Adrenal gland (tissue), 12 donors: Measurements from ENCODE around the gene MRPS10. TPM values are rescaled to one million over a fixed set of nuclear protein-coding genes. Genes with fewer than 3 reads are reported as not detected.
"Not testable (repeated sequence)": the region's sequence is repeated elsewhere in the genome, so short reads cannot be mapped to it uniquely, and the experiment has no call there.

ENCODE experiments used
- DNase-seq, 7 donors: peaks; one replicate each; pipeline ENCODE4 v3.0.0-alpha.2; 2019 to 2020
- H3K27ac ChIP-seq, 5 donors: fragments of 200-600 bp; sonication (generic) in 4 of 5; 1 replicate in 3 of 5; 2 replicates in 2 of 5; pipeline versions ENCODE4 v1.5.1 to v1.8.0; 2016 to 2020; ENCODE audit warnings: mild to moderate bottlenecking in 1 of 5
- H3K27me3 ChIP-seq: fragments of 200-600 bp; 2 replicates; pipeline ENCODE4 v1.8.0; 2021
- H3K36me3 ChIP-seq, 2 donors: fragments of 200-600 bp; replicated peaks in 1 of 2; 1 replicate in 1 of 2; 2 replicates in 1 of 2; pipeline versions ENCODE4 v1.5.1 to v1.8.0; 2018 to 2022
- H3K4me1 ChIP-seq, 2 donors: fragments of 200-600 bp; replicated peaks in 1 of 2; 1 replicate in 1 of 2; 2 replicates in 1 of 2; pipeline versions ENCODE4 v1.5.1 to v1.8.0; 2018 to 2021
- H3K4me3 ChIP-seq, 4 donors: fragments of 200-600 bp; sonication (generic) in 3 of 4; one replicate each; pipeline ENCODE4 v1.5.1; 2016 to 2018
- H3K9me3 ChIP-seq, 3 donors: fragments of 200-600 bp; sonication (generic) in 1 of 3; replicated peaks in 1 of 3; 1 replicate in 2 of 3; 2 replicates in 1 of 3; pipeline versions ENCODE4 v1.5.1 to v1.8.0; 2016 to 2021
- POLR2A ChIP-seq, 2 donors: fragments of 450-650 bp; IDR thresholded peaks; one replicate each; pipeline ENCODE4 v1.6.1; 2017; ENCODE audit warnings: antibody characterized with exemption in 2 of 2, mild to moderate bottlenecking in 2 of 2, moderate library complexity in 1 of 2
- WGBS, 4 donors: extraction: QIAGEN DNeasy Blood & Tissue Kit in 2 of 4; methylation state at CpG; one replicate each; pipeline versions ENCODE4 v1.1.5 to v1.1.7; 2013 to 2017; 5-methylcytosine and 5-hydroxymethylcytosine counted together
- intact Hi-C, 2 donors: fragments of 100-400 bp; cut with DNase I; formaldehyde crosslinking; loops; one replicate each; pipeline versions ENCODE4 v1.14.1 to v1.15.0; 2022 to 2023
- polyA plus RNA-seq, 3 donors: library from polyadenylated mRNA; stranded (reverse); fragments of 200-250 nt in 2 of 3; fragments of 350-450 nt in 1 of 3; fragmentation: Illumina TruSeq in 1 of 3; extraction: RNeasy Lipid Tissue Mini Kit (QIAGEN cat#74804) in 1 of 3; gene quantifications; one replicate each; pipeline ENCODE4 v1.2.3, GENCODE V29; 2013 to 2014
- total RNA-seq, 9 donors: library from RNA; depleted of rRNA in 4 of 9; stranded (reverse); fragments of >200 nt in 4 of 9; fragments of 120-200 nt in 1 of 9; fragmentation: NEBNext Ultra II Directional in 1 of 9; extraction: Animal tissue kit (Norgen Biotek cat#: 25700) in 1 of 9; gene quantifications; one replicate each; pipeline versions ENCODE4 v1.1.0 to v1.2.4, GENCODE V29; 2013 to 2023
- TF ChIP-seq, protein P1 (sequence below), 6 experiments: fragments of 450-650 bp in 4 of 6; fragments of 200-600 bp in 2 of 6; sonication (generic) in 1 of 6; IDR thresholded peaks; 1 replicate in 5 of 6; 2 replicates in 1 of 6; pipeline versions ENCODE4 v1.5.1 to v1.8.0; 2016 to 2021; ENCODE audit warnings: antibody characterized with exemption in 6 of 6, mild to moderate bottlenecking in 2 of 6, moderate library complexity in 1 of 6
- donor health status: healthy with polysubstance abuse.
- donor health status: Bipolar disorder and iron deficiency.
- donor health status: DM: yes; HTN: yes; CAD: no.
- donor health status: DM: no; HTN: no; CAD: no.
- donor health status: DM: no; HTN: no; CAD: no.
- donor health status: DM: yes; HTN: yes; CAD: no.

Gene MRPS10
- total and polyA plus RNA-seq, 12 donors: 14.7 to 67.4 (median 34.0) TPM

DNA sequence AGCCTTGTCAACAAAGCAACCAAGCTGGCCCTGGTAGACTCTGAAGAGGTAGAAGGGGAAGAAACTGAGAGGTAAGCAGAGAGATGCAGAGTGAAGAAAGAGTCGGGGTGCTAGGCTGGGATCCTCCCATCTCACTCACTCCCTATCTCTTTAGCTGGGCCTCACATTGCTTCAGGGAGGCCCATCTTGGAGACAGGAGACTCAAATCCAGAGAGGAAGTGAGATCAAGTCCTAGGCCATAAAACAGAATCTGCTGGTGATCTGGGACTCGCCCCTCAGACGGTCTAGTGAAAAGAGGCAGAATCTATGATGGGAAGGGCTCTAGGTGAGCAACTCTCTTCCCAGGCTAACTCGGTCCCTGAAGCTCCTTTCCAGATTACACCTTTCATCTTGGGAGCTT lies 22.2 kb downstream of the MRPS10 start:
- Histone ChIP-seq H3K4me3 (no peak overlapping the region), H3K4me1 (peaks cover 0 to 6% of the 10 kb centered on the region in 2 donors), H3K27me3 (no peaks in the 10 kb centered on the region), H3K36me3 (no peaks in the 10 kb centered on the region), H3K27ac (no peak overlapping the region), H3K9me3 (no peaks in the 10 kb centered on the region)
- intact Hi-C loops: no loop called here
- 92 to 93% (median 92%) methylated on average over 4 of the region's 4 CpGs for whole genome bisulfite sequencing, 4 donors
- DNase-seq: no peak
- no peak for TF ChIP-seq POLR2A (IDR thresholded peaks at IDR 0.05)

DNA sequence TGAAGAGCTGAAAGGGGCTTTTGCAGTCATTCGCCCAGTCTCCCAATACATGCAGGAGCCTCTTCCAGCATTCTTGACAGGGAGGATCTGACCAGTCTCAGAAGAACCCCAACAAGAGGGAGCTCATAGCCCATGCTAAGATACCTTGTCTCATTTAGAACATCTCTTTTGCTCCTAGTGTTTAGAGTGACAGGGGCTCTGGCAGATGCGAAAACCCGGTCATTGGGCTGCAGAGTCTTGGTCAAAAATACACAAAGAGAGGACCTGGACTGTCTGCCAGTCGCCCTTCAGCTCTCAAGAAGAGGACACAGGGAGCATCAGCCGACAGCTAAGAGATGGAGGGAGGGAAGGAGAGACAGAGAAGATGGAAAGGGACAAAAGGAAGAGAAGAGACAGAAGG lies 23.6 kb downstream of the MRPS10 start:
- Histone ChIP-seq H3K4me3 (no peak overlapping the region), H3K27me3 (no peaks in the 10 kb centered on the region), H3K36me3 (no peaks in the 10 kb centered on the region), H3K4me1 (peaks cover 0 to 6% of the 10 kb centered on the region in 2 donors), H3K27ac (no peak overlapping the region), H3K9me3 (no peaks in the 10 kb centered on the region)
- no peak for TF ChIP-seq POLR2A (IDR thresholded peaks at IDR 0.05)
- TF ChIP-seq, protein P1, sequence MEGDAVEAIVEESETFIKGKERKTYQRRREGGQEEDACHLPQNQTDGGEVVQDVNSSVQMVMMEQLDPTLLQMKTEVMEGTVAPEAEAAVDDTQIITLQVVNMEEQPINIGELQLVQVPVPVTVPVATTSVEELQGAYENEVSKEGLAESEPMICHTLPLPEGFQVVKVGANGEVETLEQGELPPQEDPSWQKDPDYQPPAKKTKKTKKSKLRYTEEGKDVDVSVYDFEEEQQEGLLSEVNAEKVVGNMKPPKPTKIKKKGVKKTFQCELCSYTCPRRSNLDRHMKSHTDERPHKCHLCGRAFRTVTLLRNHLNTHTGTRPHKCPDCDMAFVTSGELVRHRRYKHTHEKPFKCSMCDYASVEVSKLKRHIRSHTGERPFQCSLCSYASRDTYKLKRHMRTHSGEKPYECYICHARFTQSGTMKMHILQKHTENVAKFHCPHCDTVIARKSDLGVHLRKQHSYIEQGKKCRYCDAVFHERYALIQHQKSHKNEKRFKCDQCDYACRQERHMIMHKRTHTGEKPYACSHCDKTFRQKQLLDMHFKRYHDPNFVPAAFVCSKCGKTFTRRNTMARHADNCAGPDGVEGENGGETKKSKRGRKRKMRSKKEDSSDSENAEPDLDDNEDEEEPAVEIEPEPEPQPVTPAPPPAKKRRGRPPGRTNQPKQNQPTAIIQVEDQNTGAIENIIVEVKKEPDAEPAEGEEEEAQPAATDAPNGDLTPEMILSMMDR (IDR thresholded peaks at IDR 0.05): no peak
- intact Hi-C loops: no loop called here
- WGBS, 4 donors: 93 to 96% (median 94%) methylated on average over 5 of the region's 5 CpGs
- no peak for DNase-seq

DNA sequence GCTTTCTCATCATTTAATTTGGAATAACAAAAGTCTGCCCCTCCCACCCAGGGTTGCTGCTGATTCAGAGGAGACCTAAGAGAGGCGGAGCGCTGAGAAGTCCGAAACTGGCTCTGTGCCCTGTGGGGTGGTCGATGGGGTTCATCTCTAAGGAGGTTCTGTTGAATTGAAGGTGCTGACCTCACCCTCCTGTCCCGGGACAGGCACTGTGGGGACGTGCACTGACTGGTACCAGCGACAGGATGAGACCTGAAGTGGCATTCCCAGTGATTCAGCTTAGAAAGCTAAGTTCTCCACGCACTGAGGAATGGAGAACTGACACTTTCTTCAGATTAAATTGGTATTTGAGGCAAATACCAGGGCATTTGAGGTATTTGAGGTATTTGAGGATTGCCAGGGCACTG lies 24.2 kb downstream of the MRPS10 start:
- H3K36me3 ChIP-seq: no peaks in the 10 kb centered on the region
- TF ChIP-seq, protein P1 (IDR thresholded peaks at IDR 0.05): no peak
- WGBS, 4 donors: 33 to 52% (median 40%) methylated on average over 8 of the region's 8 CpGs

DNA sequence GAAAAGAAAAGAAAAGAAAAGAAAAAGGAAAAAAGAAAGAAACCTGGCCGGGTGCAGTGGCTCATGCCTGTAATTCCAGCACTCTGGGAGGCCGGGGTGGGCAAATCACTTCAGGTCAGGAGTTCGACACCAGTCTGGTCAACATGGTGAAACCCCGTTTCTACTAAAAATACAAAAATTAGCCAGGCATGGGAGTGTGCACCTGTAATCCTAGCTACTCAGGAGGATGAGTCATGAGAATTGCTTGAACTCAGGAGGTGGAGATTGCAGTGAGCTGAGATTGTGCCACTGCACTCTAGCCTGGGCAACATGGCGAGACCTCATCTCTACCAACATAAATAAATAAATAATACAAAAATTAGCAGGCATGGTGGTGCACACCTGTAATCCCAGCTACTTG lies 25.3 kb downstream of the MRPS10 start:
- H3K4me3 ChIP-seq, H3K9me3 ChIP-seq, intact Hi-C loops, H3K27me3 ChIP-seq, H3K4me1 ChIP-seq, DNase-seq, H3K27ac ChIP-seq, H3K36me3 ChIP-seq: not testable (repeated sequence)
- WGBS, 4 donors: 90 to 92% (median 90%) methylated on average over 5 of the region's 5 CpGs

More for the DNA sequence above, 24.2 kb downstream of the MRPS10 start:
- DNase-seq: peak in 1 of 7 donors; percentile 3
- H3K4me1 ChIP-seq: peaks cover 0 to 6% of the 10 kb centered on the region in 2 donors
- H3K4me3 ChIP-seq: no peak overlapping the region
- H3K27me3 ChIP-seq: no peaks in the 10 kb centered on the region
- intact Hi-C loops: no loop called here
- no peaks in the 10 kb centered on the region for H3K9me3 ChIP-seq
- H3K27ac ChIP-seq: no peak overlapping the region

DNA sequence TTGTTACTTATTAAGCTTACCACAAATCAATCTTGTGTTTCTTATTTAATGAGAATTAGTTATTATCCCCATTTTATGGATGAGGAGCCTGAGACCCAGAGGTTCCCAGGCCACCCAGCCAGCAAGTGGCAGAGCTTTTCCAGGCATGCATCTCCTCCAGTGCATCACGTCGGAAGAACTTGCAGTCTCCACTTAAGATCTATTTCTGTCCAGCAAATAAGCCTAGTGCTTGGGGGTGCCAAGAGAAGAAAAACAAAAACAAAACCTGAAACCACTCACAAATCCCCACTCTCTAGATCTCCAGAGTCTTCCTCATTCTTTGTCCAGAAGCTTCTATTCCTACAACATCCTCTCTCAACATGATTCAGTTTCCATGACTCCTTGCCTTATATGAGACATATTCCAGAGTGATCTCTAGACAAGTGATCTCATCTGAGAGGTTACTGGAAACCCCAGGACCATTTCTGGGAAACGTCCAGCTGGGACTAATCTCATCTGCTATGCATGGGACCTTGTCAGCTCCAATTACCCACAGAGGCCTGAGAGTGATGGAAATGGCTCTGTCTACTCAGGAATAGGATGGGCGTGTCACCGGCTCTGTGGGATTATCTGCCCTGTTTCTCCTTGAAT lies 27.0 kb downstream of the MRPS10 start:
- 72 to 84% (median 79%) methylated on average over 4 to 5 of the region's 5 CpGs for WGBS, 4 donors
- no peak overlapping the region for H3K27ac ChIP-seq
- no peaks in the 10 kb centered on the region for H3K9me3 ChIP-seq
- DNase-seq: peak in 1 of 7 donors; percentile 6
- no peak overlapping the region for H3K4me3 ChIP-seq
- intact Hi-C loops: no loop called here
- no peaks in the 10 kb centered on the region for H3K36me3 ChIP-seq
- no peak for TF ChIP-seq POLR2A (IDR thresholded peaks at IDR 0.05)
- TF ChIP-seq, protein P1 (IDR thresholded peaks at IDR 0.05): no peak
- peaks cover 0 to 6% of the 10 kb centered on the region in 2 donors for H3K4me1 ChIP-seq
- no peaks in the 10 kb centered on the region for H3K27me3 ChIP-seq
